MM.1S (cell line): ENCODE results near the gene GMFB.
A peak's percentile ranks its signal among the peaks of the same experiment; 100 is the strongest.

Experiments
- DNase-seq: peaks from one replicate; pipeline ENCODE4 v3.0.0-alpha.2; 2015
- H2AFZ ChIP-seq: fragments of 300-600 bp; sonication (generic); 2 replicates; pipeline ENCODE4 v1.6.0; 2016; ENCODE audit warnings: antibody characterized with exemption, low read length
- H3F3A ChIP-seq: fragments of 300-600 bp; sonication (generic); 2 replicates; pipeline ENCODE4 v1.6.1; 2016; ENCODE audit warnings: mild to moderate bottlenecking, antibody characterized with exemption, low read length, moderate library complexity, mixed read lengths; ENCODE audit not compliant: insufficient read depth
- H3K27ac ChIP-seq: fragments of 300-600 bp; sonication (generic); 2 replicates; pipeline ENCODE4 v1.5.1; 2016; ENCODE audit warnings: mild to moderate bottlenecking, low read length
- H3K27me3 ChIP-seq: fragments of 300-600 bp; sonication (generic); replicated peaks from 2 replicates; pipeline ENCODE4 v1.6.0; 2016; ENCODE audit warnings: low read length; ENCODE audit not compliant: insufficient read depth
- H3K36me3 ChIP-seq: fragments of 300-600 bp; sonication (generic); replicated peaks from 2 replicates; pipeline ENCODE4 v1.6.1; 2016; ENCODE audit warnings: mild to moderate bottlenecking, low read length, mixed read lengths; ENCODE audit not compliant: insufficient read depth
- H3K4me1 ChIP-seq: fragments of 300-600 bp; sonication (generic); 2 replicates; pipeline ENCODE4 v1.6.1; 2016; ENCODE audit warnings: low read length, mixed read lengths
- H3K4me2 ChIP-seq: fragments of 300-600 bp; sonication (generic); 2 replicates; pipeline ENCODE4 v1.6.0; 2016; ENCODE audit warnings: low read depth, low read length
- H3K4me3 ChIP-seq: fragments of 300-600 bp; sonication (generic); 2 replicates; pipeline ENCODE4 v1.5.1; 2016; ENCODE audit warnings: low read length, mixed read lengths
- H3K79me2 ChIP-seq: fragments of 300-600 bp; sonication (generic); 2 replicates; pipeline ENCODE4 v1.6.1; 2016; ENCODE audit warnings: mixed run types, low read length, mixed read lengths
- H3K9ac ChIP-seq: fragments of 300-600 bp; sonication (generic); 2 replicates; pipeline ENCODE4 v1.6.1; 2016; ENCODE audit warnings: low read length, mixed read lengths
- H3K9me2 ChIP-seq: fragments of 300-600 bp; sonication (generic); replicated peaks from 2 replicates; pipeline ENCODE4 v1.6.1; 2016; ENCODE audit warnings: mild to moderate bottlenecking, low read length, mixed read lengths; ENCODE audit not compliant: insufficient read depth
- H3K9me3 ChIP-seq: fragments of 300-600 bp; sonication (generic); replicated peaks from 2 replicates; pipeline ENCODE4 v1.6.1; 2016; ENCODE audit warnings: mild to moderate bottlenecking, low read length, mixed read lengths; ENCODE audit not compliant: insufficient read depth
- H4K20me1 ChIP-seq: fragments of 300-600 bp; sonication (generic); 2 replicates; pipeline ENCODE4 v1.6.1; 2016; ENCODE audit warnings: mild to moderate bottlenecking, low read length, moderate library complexity, mixed read lengths; ENCODE audit not compliant: insufficient read depth
- CTCF ChIP-seq: fragments of 300-600 bp; sonication (generic); IDR thresholded peaks from 2 replicates; pipeline ENCODE4 v1.5.1; 2016; ENCODE audit warnings: antibody characterized with exemption, low read length, mixed read lengths
- EZH2 ChIP-seq: fragments of 300-600 bp; sonication (generic); optimal IDR thresholded peaks from 2 replicates; pipeline ENCODE3; 2017; ENCODE audit warnings: low read depth, mild to moderate bottlenecking, antibody characterized with exemption, low read length, mixed read lengths
- EZH2phosphoT487 ChIP-seq: fragments of 300-600 bp; sonication (generic); IDR thresholded peaks from 2 replicates; pipeline ENCODE4 v1.6.1; 2018; ENCODE audit warnings: antibody characterized with exemption, low read length

Gene GMFB

GRCh38 chr14:54490445-54491175, 1.8 kb upstream of the GMFB start:
- Histone ChIP-seq H3K9me2 (no peaks in the 10 kb centered on the region), H3K27me3 (no peaks in the 10 kb centered on the region), H3K4me3 (no peak overlapping the region), H3K36me3 (no peaks in the 10 kb centered on the region), H4K20me1 (no peaks in the 10 kb centered on the region), H2AFZ (no peak overlapping the region), H3K4me2 (no peak overlapping the region), H3F3A (no peaks in the 10 kb centered on the region), H3K4me1 (no peaks in the 10 kb centered on the region), H3K9me3 (no peaks in the 10 kb centered on the region), H3K27ac (no peak overlapping the region), H3K9ac (no peak overlapping the region), H3K79me2 (peaks cover 25% of the 10 kb centered on the region)
- no peak for TF ChIP-seq EZH2
- no peak for TF ChIP-seq CTCF
- DNase-seq, result no peak

DNA sequence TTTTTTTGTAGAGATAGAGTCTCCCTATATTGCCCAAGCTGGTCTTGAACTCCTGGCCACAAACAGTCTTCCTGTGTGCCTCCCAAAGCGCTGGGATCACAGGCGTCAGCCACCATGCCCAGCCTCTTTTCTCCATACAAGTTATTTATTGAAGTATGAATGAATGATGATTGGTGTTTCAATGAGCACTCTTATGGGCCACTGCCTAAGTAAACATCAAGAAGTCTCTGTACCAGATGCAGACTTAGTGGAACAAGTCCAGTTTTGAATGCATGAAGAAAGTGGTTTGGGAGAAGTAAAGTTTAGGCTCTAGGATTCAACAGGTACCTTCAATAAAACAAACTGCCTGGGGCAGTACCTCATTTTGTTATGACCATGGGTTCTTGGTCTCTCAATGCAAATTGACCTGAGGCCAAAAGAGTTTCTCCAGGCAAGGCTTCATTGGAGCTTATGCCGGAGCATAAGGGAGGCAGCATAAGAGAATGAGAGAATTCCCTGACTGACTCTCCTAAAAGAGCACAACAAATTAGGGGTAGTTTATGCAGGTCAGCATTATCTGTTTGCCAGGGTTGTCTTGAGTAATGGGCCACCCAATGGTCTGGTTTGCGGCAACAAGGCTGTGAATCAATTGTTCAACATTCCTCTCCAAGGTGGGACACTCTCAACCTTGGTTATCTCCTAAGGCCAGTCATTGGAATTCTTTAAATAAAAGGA, 1.1 kb upstream of the GMFB start:
- Histone ChIP-seq H3K9me3 (no peaks in the 10 kb centered on the region), H3K27ac (no peak overlapping the region), H3K27me3 (no peaks in the 10 kb centered on the region), H3K4me2 (peak overlapping the region; percentile 55; the same call in 1 of the 2 replicates), H3K4me1 (no peaks in the 10 kb centered on the region), H2AFZ (peak overlapping the region; percentile 83), H3K36me3 (no peaks in the 10 kb centered on the region), H3K9ac (peak overlapping the region; percentile 59; the same call in 1 of the 2 replicates), H3K4me3 (peak overlapping the region; percentile 63), H4K20me1 (no peaks in the 10 kb centered on the region), H3F3A (no peaks in the 10 kb centered on the region), H3K79me2 (peaks cover 31% of the 10 kb centered on the region), H3K9me2 (no peaks in the 10 kb centered on the region)
- TF ChIP-seq CTCF, result no peak
- no peak for TF ChIP-seq EZH2phosphoT487
- TF ChIP-seq EZH2, result no peak
- no peak for DNase-seq

DNA sequence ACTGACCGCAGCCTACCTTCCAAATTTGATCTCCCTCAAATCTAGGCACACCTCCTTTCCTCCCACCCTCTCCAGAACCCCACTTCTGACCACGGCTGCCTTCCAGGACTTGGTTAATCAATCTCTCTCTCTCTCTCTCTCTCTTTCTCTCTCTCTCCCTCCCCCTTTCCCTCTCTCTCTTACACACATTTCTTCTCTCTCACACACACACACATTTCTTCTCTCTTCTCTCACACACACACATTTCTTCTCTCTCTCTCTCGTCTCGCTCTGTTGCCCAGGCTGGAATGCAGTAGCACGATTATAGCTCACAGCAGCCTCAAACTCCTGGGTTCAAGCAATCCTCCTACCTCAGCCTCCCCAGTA, 521 bp upstream of the GMFB start:
- no peak for TF ChIP-seq EZH2phosphoT487
- no peak for TF ChIP-seq EZH2
- TF ChIP-seq CTCF, result no peak
- no peaks in the 10 kb centered on the region for H3K36me3 ChIP-seq
- H3K9ac ChIP-seq, result peak overlapping the region; percentile 59; the same call in 1 of the 2 replicates
- H3K4me2 ChIP-seq, result peak overlapping the region; percentile 55; the same call in 1 of the 2 replicates
- DNase-seq, result no peak
- H4K20me1 ChIP-seq, result no peaks in the 10 kb centered on the region
- no peaks in the 10 kb centered on the region for H3K9me3 ChIP-seq
- H3F3A ChIP-seq, result no peaks in the 10 kb centered on the region
- H3K27me3 ChIP-seq, result no peaks in the 10 kb centered on the region
- no peaks in the 10 kb centered on the region for H3K9me2 ChIP-seq
- peak overlapping the region; percentile 83 for H2AFZ ChIP-seq
- peaks cover 37% of the 10 kb centered on the region for H3K79me2 ChIP-seq
- H3K4me1 ChIP-seq, result no peaks in the 10 kb centered on the region
- peak overlapping the region; percentile 41; the same call in 1 of the 2 replicates for H3K27ac ChIP-seq
- peak overlapping the region; percentile 63 for H3K4me3 ChIP-seq
